Liver (tissue), 9 donors: Measurements from ENCODE around the gene ABLIM3. TPM values are rescaled to one million over a fixed set of nuclear protein-coding genes. Genes with fewer than 3 reads are reported as not detected.

Source experiments
- DNase-seq: peaks from one replicate; pipeline ENCODE4 v3.0.0-alpha.2; 2017; ENCODE audit warnings: low spot score
- H3K27ac ChIP-seq, 2 donors: one replicate each; pipeline ENCODE4 v1.7.0; 2013; ENCODE audit warnings: inconsistent platforms in 2 of 2, low read length in 2 of 2, control low read depth in 1 of 2, low read depth in 1 of 2, mild to moderate bottlenecking in 1 of 2
- H3K27me3 ChIP-seq, 4 donors: one replicate each; pipeline versions ENCODE4 v1.6.1 to v1.7.0; 2013; ENCODE audit warnings: low read length in 3 of 4, inconsistent platforms in 1 of 4, mild to moderate bottlenecking in 1 of 4, moderate library complexity in 1 of 4; ENCODE audit not compliant: control insufficient read depth in 4 of 4, insufficient read depth in 4 of 4
- H3K36me3 ChIP-seq, 4 donors: one replicate each; pipeline versions ENCODE4 v1.6.1 to v1.7.0; 2013; ENCODE audit warnings: low read length in 3 of 4, mild to moderate bottlenecking in 3 of 4, low read depth in 1 of 4, moderate library complexity in 1 of 4; ENCODE audit not compliant: control insufficient read depth in 4 of 4, insufficient read depth in 3 of 4
- H3K4me1 ChIP-seq, 4 donors: one replicate each; pipeline versions ENCODE4 v1.6.1 to v1.7.0; 2013; ENCODE audit warnings: low read length in 3 of 4, mild to moderate bottlenecking in 3 of 4, moderate library complexity in 1 of 4; ENCODE audit not compliant: control insufficient read depth in 4 of 4, insufficient read depth in 4 of 4
- H3K4me3 ChIP-seq, 3 donors: one replicate each; pipeline versions ENCODE4 v1.6.1 to v1.7.0; 2013; ENCODE audit warnings: low read length in 3 of 3, control low read depth in 1 of 3, low read depth in 1 of 3, mild to moderate bottlenecking in 1 of 3
- H3K9ac ChIP-seq, 2 donors: one replicate each; pipeline ENCODE4 v1.7.0; 2013; ENCODE audit warnings: low read length in 2 of 2, mild to moderate bottlenecking in 2 of 2, moderate library complexity in 2 of 2, control low read depth in 1 of 2, low read depth in 1 of 2
- H3K9me3 ChIP-seq, 4 donors: one replicate each; pipeline versions ENCODE4 v1.6.1 to v1.7.0; 2013; ENCODE audit warnings: low read length in 3 of 4; ENCODE audit not compliant: control insufficient read depth in 4 of 4
- ATF3 ChIP-seq: IDR thresholded peaks from 2 replicates; pipeline ENCODE4 v1.6.1; 2016; ENCODE audit warnings: antibody characterized with exemption
- CTCF ChIP-seq: fragments of 150-350 bp; IDR thresholded peaks from 2 replicates; pipeline ENCODE4 v1.5.1; 2017; ENCODE audit warnings: improper control_type of control experiment, low read depth, low read length; ENCODE audit not compliant: missing input control
- EGR1 ChIP-seq, 2 donors: IDR thresholded peaks; 2 replicates each; pipeline ENCODE4 v1.6.1; 2016 to 2018; ENCODE audit warnings: antibody characterized with exemption in 2 of 2, low read depth in 2 of 2
- FOXA1 ChIP-seq: IDR thresholded peaks from 2 replicates; pipeline ENCODE4 v1.6.1; 2016; ENCODE audit warnings: antibody characterized with exemption
- FOXA2 ChIP-seq: IDR thresholded peaks from 2 replicates; pipeline ENCODE4 v1.6.1; 2016; ENCODE audit warnings: antibody characterized with exemption
- GABPA ChIP-seq, 2 donors: IDR thresholded peaks in 1 of 2; conservative IDR thresholded peaks in 1 of 2; 2 replicates each; pipeline ENCODE4 v1.6.1; 2016; ENCODE audit warnings: antibody characterized with exemption in 2 of 2, mild to moderate bottlenecking in 1 of 2, moderate library complexity in 1 of 2
- HNF4A ChIP-seq, 2 donors: conservative IDR thresholded peaks; 2 replicates each; pipeline ENCODE4 v1.6.1; 2016; ENCODE audit warnings: antibody characterized with exemption in 2 of 2, mild to moderate bottlenecking in 2 of 2
- HNF4G ChIP-seq: IDR thresholded peaks from 2 replicates; pipeline ENCODE4 v1.6.1; 2016; ENCODE audit warnings: antibody characterized with exemption
- MAX ChIP-seq: IDR thresholded peaks from 2 replicates; pipeline ENCODE4 v1.6.1; 2016; ENCODE audit warnings: antibody characterized with exemption
- NR2F2 ChIP-seq: IDR thresholded peaks from 2 replicates; pipeline ENCODE4 v1.6.1; 2016; ENCODE audit warnings: antibody characterized with exemption
- RAD21 ChIP-seq, 2 donors: IDR thresholded peaks; 2 replicates each; pipeline ENCODE4 v1.6.1; 2016; ENCODE audit warnings: antibody characterized with exemption in 2 of 2, mild to moderate bottlenecking in 2 of 2
- REST ChIP-seq: IDR thresholded peaks from 2 replicates; pipeline ENCODE4 v1.6.1; 2016; ENCODE audit warnings: antibody characterized with exemption, mild to moderate bottlenecking
- RXRA ChIP-seq, 2 donors: IDR thresholded peaks; 2 replicates each; pipeline ENCODE4 v1.6.1; 2017 to 2018; ENCODE audit warnings: antibody characterized with exemption in 2 of 2, mild to moderate bottlenecking in 1 of 2
- SP1 ChIP-seq: IDR thresholded peaks from 2 replicates; pipeline ENCODE4 v1.6.1; 2018; ENCODE audit warnings: antibody characterized with exemption, mild to moderate bottlenecking
- TAF1 ChIP-seq: conservative IDR thresholded peaks from 2 replicates; pipeline ENCODE4 v1.6.1; 2016; ENCODE audit warnings: antibody characterized with exemption, mild to moderate bottlenecking
- YY1 ChIP-seq: IDR thresholded peaks from 2 replicates; pipeline ENCODE4 v1.6.1; 2016; ENCODE audit warnings: antibody characterized with exemption, mild to moderate bottlenecking
- WGBS: extraction: QIAGEN DNeasy Blood & Tissue Kit; methylation state at CpG from one replicate; pipeline ENCODE4 v1.1.7; 2013; 5-methylcytosine and 5-hydroxymethylcytosine counted together
- polyA plus RNA-seq, 2 donors: library from polyadenylated mRNA; stranded (reverse) in 1 of 2; unstranded in 1 of 2; fragments of 200-250 nt in 1 of 2; fragments of >200 nt in 1 of 2; fragmentation: Nextera tagmentation in 1 of 2; extraction: Ambion mirVana in 1 of 2; gene quantifications; one replicate each; pipeline versions ENCODE4 v1.2.1 to v1.2.3, GENCODE V29; 2013 to 2015
- total RNA-seq, 2 donors: library from RNA; depleted of rRNA; stranded (reverse); fragments of >200 nt; gene quantifications; one replicate each; pipeline ENCODE4 v1.2.3, GENCODE V29; 2014
- TF ChIP-seq, protein P1 (sequence below): IDR thresholded peaks from 2 replicates; pipeline ENCODE4 v1.6.1; 2016; ENCODE audit warnings: antibody characterized with exemption
- donor health status: healthy.
- donor health status: healthy.
- donor health status: healthy.
- donor health status: healthy.
- donor health status: healthy.

Gene ABLIM3
- total and polyA plus RNA-seq, 4 donors = 6.8 to 131 (median 43.1) TPM

DNA sequence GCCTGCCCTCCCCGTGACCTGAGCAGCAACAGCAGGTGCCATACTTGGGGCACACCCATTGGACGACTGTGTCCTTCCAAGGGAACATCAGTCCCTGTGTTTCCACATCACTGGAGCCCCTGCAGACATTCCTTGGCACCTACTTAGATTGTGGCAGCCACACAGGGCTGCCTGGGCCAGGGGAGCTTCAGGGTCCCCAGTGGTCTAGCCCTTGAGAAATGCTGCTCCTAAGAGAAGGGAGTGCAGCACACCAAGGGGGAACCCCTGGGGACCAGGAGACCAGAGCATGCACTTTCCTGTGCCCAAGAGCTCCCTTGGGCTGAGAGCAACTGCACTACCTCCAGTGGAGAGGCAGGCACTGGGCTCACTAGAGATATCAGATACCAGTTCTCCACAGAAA lies 20.1 kb upstream of the ABLIM3 start:
- TF ChIP-seq FOXA2 = no peak
- TF ChIP-seq FOXA1 = no peak
- no peak for TF ChIP-seq HNF4G
- no peak for TF ChIP-seq HNF4A (conservative IDR thresholded peaks at IDR 0.05)
- TF ChIP-seq RXRA (IDR thresholded peaks at IDR 0.05) = no peak
- Histone ChIP-seq H3K27me3 (no peaks in the 10 kb centered on the region), H3K4me1 (peaks cover 0 to 8% (median 0%) of the 10 kb centered on the region in 4 donors), H3K27ac (no peak overlapping the region), H3K4me3 (no peak overlapping the region), H3K36me3 (no peaks in the 10 kb centered on the region), H3K9ac (no peak overlapping the region), H3K9me3 (no peaks in the 10 kb centered on the region)
- DNase-seq = no peak
- WGBS = 84% methylated on average over 2 of the region's 2 CpGs

GRCh38 chr5:149123211-149123610 lies 18.1 kb upstream of the ABLIM3 start:
- no peak for DNase-seq
- Histone ChIP-seq H3K27me3 (no peaks in the 10 kb centered on the region), H3K36me3 (no peaks in the 10 kb centered on the region), H3K9me3 (no peaks in the 10 kb centered on the region), H3K27ac (no peak overlapping the region), H3K4me3 (no peak overlapping the region), H3K4me1 (peaks cover 0 to 8% (median 0%) of the 10 kb centered on the region in 4 donors), H3K9ac (no peak overlapping the region)
- no peak for TF ChIP-seq ATF3
- TF ChIP-seq, protein P1, sequence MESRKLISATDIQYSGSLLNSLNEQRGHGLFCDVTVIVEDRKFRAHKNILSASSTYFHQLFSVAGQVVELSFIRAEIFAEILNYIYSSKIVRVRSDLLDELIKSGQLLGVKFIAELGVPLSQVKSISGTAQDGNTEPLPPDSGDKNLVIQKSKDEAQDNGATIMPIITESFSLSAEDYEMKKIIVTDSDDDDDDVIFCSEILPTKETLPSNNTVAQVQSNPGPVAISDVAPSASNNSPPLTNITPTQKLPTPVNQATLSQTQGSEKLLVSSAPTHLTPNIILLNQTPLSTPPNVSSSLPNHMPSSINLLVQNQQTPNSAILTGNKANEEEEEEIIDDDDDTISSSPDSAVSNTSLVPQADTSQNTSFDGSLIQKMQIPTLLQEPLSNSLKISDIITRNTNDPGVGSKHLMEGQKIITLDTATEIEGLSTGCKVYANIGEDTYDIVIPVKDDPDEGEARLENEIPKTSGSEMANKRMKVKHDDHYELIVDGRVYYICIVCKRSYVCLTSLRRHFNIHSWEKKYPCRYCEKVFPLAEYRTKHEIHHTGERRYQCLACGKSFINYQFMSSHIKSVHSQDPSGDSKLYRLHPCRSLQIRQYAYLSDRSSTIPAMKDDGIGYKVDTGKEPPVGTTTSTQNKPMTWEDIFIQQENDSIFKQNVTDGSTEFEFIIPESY = no peak
- TF ChIP-seq RAD21 (IDR thresholded peaks at IDR 0.05) = no peak
- TF ChIP-seq GABPA (IDR thresholded peaks at IDR 0.05 in 1 of 2, conservative IDR thresholded peaks at IDR 0.05 in 1 of 2) = no peak
- no peak for TF ChIP-seq CTCF
- no peak for TF ChIP-seq TAF1
- TF ChIP-seq SP1 = no peak
- no peak for TF ChIP-seq EGR1 (IDR thresholded peaks at IDR 0.05; ENCODE audit: low read depth in 2 of 2)
- no peak for TF ChIP-seq REST
- no peak for TF ChIP-seq YY1
- no peak for TF ChIP-seq RXRA (IDR thresholded peaks at IDR 0.05)
- no peak for TF ChIP-seq MAX
- TF ChIP-seq NR2F2 = no peak
- WGBS = 73% methylated on average over 9 of the region's 9 CpGs
